ENCODE measurements around the gene PAM. TPM values are rescaled to one million over a fixed set of nuclear protein-coding genes. Genes with fewer than 3 reads are reported as not detected.

The PAM gene
- total and polyA plus RNA-seq, 2 of the 8 experiments (the other 6 are each of a cell fraction or from before 2014, with no cell fraction given): 30.4 to 67.8 TPM

DNA sequence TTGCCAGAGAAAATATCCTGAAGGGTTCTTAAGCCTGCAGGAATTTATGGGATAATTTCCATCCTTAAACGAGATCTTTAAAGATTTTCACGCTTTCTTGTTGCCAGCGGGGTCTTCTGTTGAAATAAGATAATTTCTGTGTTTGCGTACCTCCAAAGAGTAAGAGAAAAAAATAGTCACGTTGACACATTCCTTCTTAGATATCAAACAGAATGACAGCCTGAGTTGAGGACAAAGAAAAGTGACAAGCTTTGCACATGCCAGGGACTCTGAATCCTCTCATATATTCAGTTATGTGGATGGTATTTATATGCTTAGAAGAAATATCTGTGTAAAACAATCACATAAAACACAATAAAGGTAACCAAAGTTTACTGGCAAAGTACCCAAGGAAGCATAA lies 21.6 kb upstream of the PAM start:
- Histone ChIP-seq H3K79me1 (ENCODE audit: low read depth, low read length) (no peaks in the 10 kb centered on the region), H2BK5ac (ENCODE audit: low read depth, low read length) (no peak overlapping the region), H3K23ac (ENCODE audit: insufficient read length) (no peak overlapping the region), H3K27me3 (replicated peaks in 1 of 4; ENCODE audit: control insufficient read depth in 3 of 4, extremely low read depth in 1 of 4, insufficient read depth in 3 of 4, low read length in 3 of 4) (no peaks in the 10 kb centered on the region), H4K91ac (replicated peaks; ENCODE audit: insufficient read length, low read length) (no peak overlapping the region), H3K4ac (replicated peaks; ENCODE audit: insufficient read length, low read depth, low read length) (no peak overlapping the region), H2BK120ac (replicated peaks; ENCODE audit: low read depth, low read length) (no peak overlapping the region), H2BK20ac (ENCODE audit: low read length) (no peak overlapping the region), H3K79me2 (ENCODE audit: control insufficient read depth in 1 of 2, insufficient read depth in 2 of 2, low read length in 2 of 2) (no peaks in the 10 kb centered on the region), H3K36me3 (ENCODE audit: control insufficient read depth in 2 of 4, insufficient read depth in 4 of 4, low read length in 3 of 4) (no peaks in the 10 kb centered on the region), H2BK15ac (ENCODE audit: low read length) (no peak overlapping the region), H2BK12ac (ENCODE audit: low read depth, low read length) (no peak overlapping the region), H4K20me1 (replicated peaks in 1 of 2; ENCODE audit: control insufficient read depth in 1 of 2, insufficient read depth in 2 of 2, low read length in 2 of 2) (no peaks in the 10 kb centered on the region), H3K9me3 (ENCODE audit: insufficient read depth in 2 of 2, low read depth in 1 of 2, low read length in 1 of 2) (no peaks in the 10 kb centered on the region), H3K27ac (ENCODE audit: low read depth, low read length) (no peak overlapping the region), H4K8ac (ENCODE audit: extremely low read depth, insufficient read depth, low read length) (no peak overlapping the region), H3K4me3 (ENCODE audit: extremely low read depth in 1 of 4, insufficient read depth in 2 of 4, low read depth in 3 of 4, low read length in 4 of 4) (no peak overlapping the region), H3K56ac (replicated peaks; ENCODE audit: insufficient read length, low read depth, low read length) (no peak overlapping the region), H2AFZ (ENCODE audit: low read length) (no peak overlapping the region), H3K4me2 (ENCODE audit: insufficient read depth in 1 of 2, low read depth in 2 of 2, low read length in 2 of 2) (no peak overlapping the region), H3K18ac (ENCODE audit: extremely low read depth, low read length) (no peak overlapping the region), H4K5ac (ENCODE audit: insufficient read length, low read depth, low read length) (no peak overlapping the region), H3K14ac (ENCODE audit: insufficient read length) (no peak overlapping the region), H2AK5ac (ENCODE audit: low read depth, low read length) (no peak overlapping the region), H3K23me2 (ENCODE audit: low read depth, low read length) (no peaks in the 10 kb centered on the region), H3K4me1 (replicated peaks in 1 of 4; ENCODE audit: control insufficient read depth in 3 of 4, insufficient read depth in 4 of 4, low read length in 3 of 4) (no peaks in the 10 kb centered on the region), H3K9ac (replicated peaks in 1 of 4; ENCODE audit: extremely low read depth in 1 of 4, low read depth in 3 of 4, low read length in 3 of 4) (no peak overlapping the region)
- no peak for FAIRE-seq
- no peak for DNase-seq (ENCODE audit: low read depth in 1 of 2, low spot score in 2 of 2)
- CTCF ChIA-PET (ENCODE audit: partially characterized antibody): interaction anchor here (0.6 to 1.7 kb wide), 6 partner anchors 8 to 302 kb away, joined by 3 to 6 read pairs (median 4); no protein-coding TSS in a partner anchor
- POLR2A ChIA-PET (ENCODE audit: partially characterized antibody): no interaction called here
- WGBS, 2 experiments (ENCODE audit: extremely low coverage in 1 of 2, insufficient coverage in 1 of 2, insufficient read length in 1 of 2, insufficient replicate concordance in 2 of 2, low coverage in 1 of 2, low lambda C conversion rate in 2 of 2, missing lambda C conversion rate in 1 of 2): 82% methylated on average over 5 of the region's 5 CpGs; no CpG with 5 or more reads in 1 of the 2 experiments
- no peak for TF ChIP-seq KDM1A (IDR thresholded peaks at IDR 0.05; ENCODE audit: borderline replicate concordance, low read length)
- no peak for TF ChIP-seq RAD21 (IDR thresholded peaks at IDR 0.05 in 1 of 2, conservative IDR thresholded peaks at IDR 0.05 in 1 of 2; ENCODE audit: low read depth in 2 of 2, low read length in 2 of 2)
- TF ChIP-seq CHD1 (IDR thresholded peaks at IDR 0.05; ENCODE audit: low read depth, low read length): no peak
- TF ChIP-seq SP2 (IDR thresholded peaks at IDR 0.05; ENCODE audit: low read length): no peak

Data from H1 (cell line).